Caco-2 (cell line): ENCODE measurements around the gene PHLDA2. TPM values are rescaled to one million over a fixed set of nuclear protein-coding genes. Genes with fewer than 3 reads are reported as not detected.

Source experiments
- BruUV-seq: library from RNA; stranded (reverse); fragments of 400-500 nt; replicated peaks from 2 replicates; lab custom pipeline; 2021; lab: Mats Ljungman, UMichigan
- CTCF ChIA-PET: fragments of 300-600 bp; sonication (Branson Sonifier 250); formaldehyde crosslinking; loops from one replicate; lab custom pipeline; 2022; ENCODE audit warnings: antibody characterized with exemption; lab: Charles Lee
- POLR2A ChIA-PET: fragments of 300-600 bp; sonication (Branson Sonifier 250); formaldehyde crosslinking; loops from one replicate; lab custom pipeline; 2022; ENCODE audit warnings: antibody characterized with exemption; lab: Charles Lee
- DNase-seq, 2 experiments: peaks; one replicate each; pipeline versions ENCODE4 v3.0.0 to v3.0.0-alpha.2; 2020 to 2022
- H3K27me3 ChIP-seq: replicated peaks from 2 replicates; pipeline ENCODE4 v1.6.0; 2011; ENCODE audit warnings: low read length; ENCODE audit not compliant: control insufficient read depth, insufficient read depth
- H3K36me3 ChIP-seq: 2 replicates; pipeline ENCODE4 v1.5.1; 2011; ENCODE audit warnings: low read length; ENCODE audit not compliant: control insufficient read depth, insufficient read depth
- H3K4me1 ChIP-seq: fragments of 250-450 bp; sonication (Bioruptor Pico); 2 replicates; pipeline ENCODE4 v1.5.1; 2020; ENCODE audit warnings: mild to moderate bottlenecking
- H3K4me3 ChIP-seq: 2 replicates; pipeline ENCODE4 v1.5.1; 2011; ENCODE audit warnings: low read depth, mild to moderate bottlenecking, control low read depth, low read length
- H3K9me3 ChIP-seq: fragments of 250-450 bp; sonication (Bioruptor Pico); 2 replicates; pipeline ENCODE4 v1.5.1; 2020; ENCODE audit warnings: mild to moderate bottlenecking, moderate library complexity
- H3K27ac Mint-ChIP-seq: one replicate; pipeline ENCODE4 v1.8.0; 2022; ENCODE audit warnings: mixed read lengths; ENCODE audit not compliant: unreplicated experiment
- H3K27me3 Mint-ChIP-seq: one replicate; pipeline ENCODE4 v1.8.0; 2022; ENCODE audit warnings: mixed read lengths; ENCODE audit not compliant: insufficient read depth, unreplicated experiment
- H3K36me3 Mint-ChIP-seq: one replicate; pipeline ENCODE4 v1.8.0; 2022; ENCODE audit warnings: mild to moderate bottlenecking, mixed read lengths; ENCODE audit not compliant: insufficient read depth, unreplicated experiment
- H3K4me1 Mint-ChIP-seq: one replicate; pipeline ENCODE4 v1.8.0; 2022; ENCODE audit warnings: low read depth, mixed read lengths; ENCODE audit not compliant: unreplicated experiment
- H3K4me3 Mint-ChIP-seq: one replicate; pipeline ENCODE4 v1.8.0; 2022; ENCODE audit warnings: mild to moderate bottlenecking, moderate library complexity, mixed read lengths; ENCODE audit not compliant: unreplicated experiment
- H3K9me3 Mint-ChIP-seq: one replicate; pipeline ENCODE4 v1.8.0; 2022; ENCODE audit warnings: mixed read lengths; ENCODE audit not compliant: unreplicated experiment
- CTCF ChIP-seq, 2 experiments: fragments of 200-600 bp in 1 of 2; IDR thresholded peaks; 1 replicate in 1 of 2; 2 replicates in 1 of 2; pipeline versions ENCODE4 v1.5.1 to v1.8.0; 2011 to 2022; ENCODE audit warnings: antibody characterized with exemption in 1 of 2, control low read depth in 1 of 2, inconsistent platforms in 1 of 2, low read depth in 1 of 2, low read length in 1 of 2, mild to moderate bottlenecking in 1 of 2, moderate library complexity in 1 of 2; ENCODE audit not compliant: insufficient read depth in 1 of 2, severe bottlenecking in 1 of 2, unreplicated experiment in 1 of 2
- intact Hi-C: fragments of 100-400 bp; cut with micrococcal nuclease; formaldehyde crosslinking; loops from one replicate; pipeline ENCODE4 v1.10.0; 2022; ENCODE audit not compliant: unreplicated experiment
- total RNA-seq: library from RNA; stranded (reverse); gene quantifications from 2 replicates; pipeline ENCODE4 v1.2.3, GENCODE V29; 2022

Gene PHLDA2
- total RNA-seq, 1 experiment from 2014 or later = 19.1 TPM

GRCh38 chr11:2949920-2950319 is 20.7 kb upstream of the PHLDA2 start:
- peaks cover 16% of the 10 kb centered on the region for H3K4me1 Mint-ChIP-seq
- CTCF ChIA-PET = no interaction called here
- Histone ChIP-seq H3K4me1 (no peaks in the 10 kb centered on the region), H3K9me3 (no peaks in the 10 kb centered on the region), H3K27me3 (no peaks in the 10 kb centered on the region), H3K36me3 (peaks cover 11% of the 10 kb centered on the region), H3K4me3 (no peak overlapping the region)
- no peak for DNase-seq
- no peak overlapping the region for H3K4me3 Mint-ChIP-seq
- no peaks in the 10 kb centered on the region for H3K9me3 Mint-ChIP-seq
- POLR2A ChIA-PET = interaction anchor here (0.5 kb wide), 1 partner anchor 550 kb away, joined by 4 read pairs; the partner anchor contains the start of gene TSSC4
- no peak for TF ChIP-seq CTCF (IDR thresholded peaks at IDR 0.05; ENCODE audit: insufficient read depth in 1 of 2, low read depth in 1 of 2, low read length in 1 of 2, severe bottlenecking in 1 of 2, unreplicated experiment in 1 of 2)
- no TSS peak for BruUV-seq
- H3K27me3 Mint-ChIP-seq = no peaks in the 10 kb centered on the region
- H3K27ac Mint-ChIP-seq = no peak overlapping the region
- intact Hi-C loops = no loop called here
- H3K36me3 Mint-ChIP-seq = peaks cover 99% of the 10 kb centered on the region

- CTCF ChIA-PET = no interaction called here
- H3K36me3 Mint-ChIP-seq = peaks cover 97% of the 10 kb centered on the region
- no peak overlapping the region for H3K27ac Mint-ChIP-seq
These were observed 18.5 kb upstream of the PHLDA2 start for GRCh38 chr11:2947744-2948143.

GRCh38 chr11:2945757-2946287 is 16.6 kb upstream of the PHLDA2 start:
- intact Hi-C loops = no loop called here
- no peak overlapping the region for H3K4me3 Mint-ChIP-seq

More at GRCh38 chr11:2947744-2948143, 18.5 kb upstream of the PHLDA2 start:
- intact Hi-C loops = no loop called here
- Histone ChIP-seq H3K36me3 (peaks cover 8% of the 10 kb centered on the region), H3K4me1 (no peaks in the 10 kb centered on the region), H3K4me3 (no peak overlapping the region), H3K9me3 (no peaks in the 10 kb centered on the region), H3K27me3 (no peaks in the 10 kb centered on the region)
- no peak for DNase-seq
- no peak for TF ChIP-seq CTCF (IDR thresholded peaks at IDR 0.05; ENCODE audit: insufficient read depth in 1 of 2, low read depth in 1 of 2, low read length in 1 of 2, severe bottlenecking in 1 of 2, unreplicated experiment in 1 of 2)
- H3K4me3 Mint-ChIP-seq = no peak overlapping the region
- no TSS peak for BruUV-seq
- no peaks in the 10 kb centered on the region for H3K27me3 Mint-ChIP-seq
- no peaks in the 10 kb centered on the region for H3K9me3 Mint-ChIP-seq
- POLR2A ChIA-PET = no interaction called here
- peaks cover 16% of the 10 kb centered on the region for H3K4me1 Mint-ChIP-seq

More at GRCh38 chr11:2945757-2946287, 16.6 kb upstream of the PHLDA2 start:
- Histone ChIP-seq H3K36me3 (peaks cover 3% of the 10 kb centered on the region), H3K4me3 (no peak overlapping the region), H3K4me1 (no peaks in the 10 kb centered on the region), H3K9me3 (no peaks in the 10 kb centered on the region), H3K27me3 (no peaks in the 10 kb centered on the region)
- Mint-ChIP-seq H3K36me3 (peaks cover 93% of the 10 kb centered on the region), H3K27ac (no peak overlapping the region), H3K27me3 (no peaks in the 10 kb centered on the region), H3K9me3 (no peaks in the 10 kb centered on the region), H3K4me1 (peaks cover 16% of the 10 kb centered on the region)
- ChIA-PET CTCF (no interaction called here), POLR2A (no interaction called here)
- no TSS peak for BruUV-seq
- TF ChIP-seq CTCF (IDR thresholded peaks at IDR 0.05; ENCODE audit: insufficient read depth in 1 of 2, low read depth in 1 of 2, low read length in 1 of 2, severe bottlenecking in 1 of 2, unreplicated experiment in 1 of 2) = no peak
- DNase-seq = no peak
